ENCODE data around the gene RAB17. TPM values are rescaled to one million over a fixed set of nuclear protein-coding genes. Genes with fewer than 3 reads are reported as not detected.

The RAB17 gene
- total RNA-seq, 2 donors from 2014 or later: 32.5 to 34.7 TPM

GRCh38 chr2:237603049-237603717, 12.6 kb upstream of the RAB17 start:
- intact Hi-C loops (cut with DNase I): no loop called here
- Histone ChIP-seq H3K4me3 (no peak overlapping the region), H3K9me3 (no peaks in the 10 kb centered on the region)

DNA sequence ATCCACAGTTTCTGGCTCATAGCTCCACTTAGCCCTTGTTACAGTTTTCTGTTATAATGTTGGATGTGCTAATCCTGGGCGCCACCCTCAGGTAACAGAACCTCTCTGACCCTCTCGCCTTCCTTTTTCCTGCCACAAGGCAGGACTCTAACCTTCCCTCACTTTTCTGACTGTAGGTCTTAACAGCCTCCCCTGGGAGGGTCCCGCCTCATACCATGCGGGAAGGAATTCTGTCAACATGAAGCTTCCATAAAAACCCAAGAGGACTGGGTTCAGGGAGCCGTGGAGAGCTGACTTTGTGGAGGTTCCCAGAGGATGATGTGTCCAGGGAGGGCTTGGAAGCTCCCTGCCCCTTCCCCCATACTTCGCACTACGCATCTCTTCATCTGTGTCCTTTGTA, 11.9 kb upstream of the RAB17 start:
- Histone ChIP-seq H3K27me3 (no peaks in the 10 kb centered on the region), H3K4me1 (no peaks in the 10 kb centered on the region), H3K36me3 (no peaks in the 10 kb centered on the region), H3K4me3 (no peak overlapping the region), H3K27ac (no peak overlapping the region), H3K9ac (ENCODE audit: low read depth in 2 of 2, low read length in 2 of 2) (no peak overlapping the region), H3K9me3 (no peaks in the 10 kb centered on the region)
- DNase-seq: no peak
- intact Hi-C loops (cut with DNase I): no loop called here
- TF ChIP-seq, protein P1, sequence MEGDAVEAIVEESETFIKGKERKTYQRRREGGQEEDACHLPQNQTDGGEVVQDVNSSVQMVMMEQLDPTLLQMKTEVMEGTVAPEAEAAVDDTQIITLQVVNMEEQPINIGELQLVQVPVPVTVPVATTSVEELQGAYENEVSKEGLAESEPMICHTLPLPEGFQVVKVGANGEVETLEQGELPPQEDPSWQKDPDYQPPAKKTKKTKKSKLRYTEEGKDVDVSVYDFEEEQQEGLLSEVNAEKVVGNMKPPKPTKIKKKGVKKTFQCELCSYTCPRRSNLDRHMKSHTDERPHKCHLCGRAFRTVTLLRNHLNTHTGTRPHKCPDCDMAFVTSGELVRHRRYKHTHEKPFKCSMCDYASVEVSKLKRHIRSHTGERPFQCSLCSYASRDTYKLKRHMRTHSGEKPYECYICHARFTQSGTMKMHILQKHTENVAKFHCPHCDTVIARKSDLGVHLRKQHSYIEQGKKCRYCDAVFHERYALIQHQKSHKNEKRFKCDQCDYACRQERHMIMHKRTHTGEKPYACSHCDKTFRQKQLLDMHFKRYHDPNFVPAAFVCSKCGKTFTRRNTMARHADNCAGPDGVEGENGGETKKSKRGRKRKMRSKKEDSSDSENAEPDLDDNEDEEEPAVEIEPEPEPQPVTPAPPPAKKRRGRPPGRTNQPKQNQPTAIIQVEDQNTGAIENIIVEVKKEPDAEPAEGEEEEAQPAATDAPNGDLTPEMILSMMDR (IDR thresholded peaks at IDR 0.05): no peak

More at GRCh38 chr2:237603049-237603717, 12.6 kb upstream of the RAB17 start:
- Histone ChIP-seq H3K4me1 (no peaks in the 10 kb centered on the region), H3K36me3 (no peaks in the 10 kb centered on the region), H3K9ac (ENCODE audit: low read depth in 2 of 2, low read length in 2 of 2) (no peak overlapping the region), H3K27me3 (no peaks in the 10 kb centered on the region), H3K27ac (no peak overlapping the region)
- DNase-seq: no peak
- TF ChIP-seq, protein P1 (IDR thresholded peaks at IDR 0.05): no peak

DNA sequence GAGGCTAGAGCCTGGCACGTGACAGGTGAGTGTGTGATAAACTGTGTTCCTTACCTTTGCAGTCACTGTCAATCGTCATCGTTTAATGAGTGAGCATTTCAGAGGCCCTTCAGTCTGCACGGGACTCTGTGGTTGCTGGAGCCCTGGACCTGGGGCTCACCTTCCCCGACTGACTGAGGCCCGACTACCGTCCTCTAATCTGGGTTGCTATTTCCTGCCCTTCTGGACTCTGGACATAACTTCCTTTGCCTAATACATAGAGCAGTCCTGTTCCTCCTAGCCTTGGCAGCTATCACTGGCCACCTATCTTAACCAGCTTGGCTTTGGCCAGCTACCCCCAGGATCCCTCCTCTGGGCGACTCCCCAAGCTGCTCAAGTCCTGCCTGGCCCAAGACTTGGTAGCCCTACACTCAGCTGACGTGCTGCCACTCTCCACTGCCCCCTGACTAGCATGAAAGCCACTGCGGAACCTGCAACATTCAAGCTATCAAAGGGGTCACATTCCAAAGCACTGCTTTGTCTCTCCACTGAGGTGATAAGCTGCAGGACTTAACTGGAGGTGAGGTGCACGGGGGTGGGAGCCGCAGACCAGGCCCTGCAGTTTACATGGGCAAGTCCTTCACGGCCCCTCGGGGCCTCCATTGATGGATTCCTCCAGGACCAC, 11.1 kb upstream of the RAB17 start:
- Histone ChIP-seq H3K27ac (no peak overlapping the region), H3K9ac (ENCODE audit: low read depth in 2 of 2, low read length in 2 of 2) (no peak overlapping the region), H3K36me3 (no peaks in the 10 kb centered on the region), H3K9me3 (no peaks in the 10 kb centered on the region), H3K4me3 (no peak overlapping the region), H3K4me1 (no peaks in the 10 kb centered on the region), H3K27me3 (no peaks in the 10 kb centered on the region)
- intact Hi-C loops (cut with DNase I): no loop called here
- TF ChIP-seq, protein P1 (IDR thresholded peaks at IDR 0.05): no peak
- no peak for DNase-seq

- H3K9me3 ChIP-seq: no peaks in the 10 kb centered on the region
- H3K27me3 ChIP-seq: no peaks in the 10 kb centered on the region
- no peak overlapping the region for H3K27ac ChIP-seq
- intact Hi-C loops (cut with DNase I): no loop called here
- no peaks in the 10 kb centered on the region for H3K4me1 ChIP-seq
- TF ChIP-seq, protein P1 (IDR thresholded peaks at IDR 0.05): no peak
- no peak overlapping the region for H3K9ac ChIP-seq (ENCODE audit: low read depth in 2 of 2, low read length in 2 of 2)
- no peaks in the 10 kb centered on the region for H3K36me3 ChIP-seq
- DNase-seq: no peak
- no peak overlapping the region for H3K4me3 ChIP-seq
These were observed 9.8 kb upstream of the RAB17 start for GRCh38 chr2:237600205-237600846.

DNA sequence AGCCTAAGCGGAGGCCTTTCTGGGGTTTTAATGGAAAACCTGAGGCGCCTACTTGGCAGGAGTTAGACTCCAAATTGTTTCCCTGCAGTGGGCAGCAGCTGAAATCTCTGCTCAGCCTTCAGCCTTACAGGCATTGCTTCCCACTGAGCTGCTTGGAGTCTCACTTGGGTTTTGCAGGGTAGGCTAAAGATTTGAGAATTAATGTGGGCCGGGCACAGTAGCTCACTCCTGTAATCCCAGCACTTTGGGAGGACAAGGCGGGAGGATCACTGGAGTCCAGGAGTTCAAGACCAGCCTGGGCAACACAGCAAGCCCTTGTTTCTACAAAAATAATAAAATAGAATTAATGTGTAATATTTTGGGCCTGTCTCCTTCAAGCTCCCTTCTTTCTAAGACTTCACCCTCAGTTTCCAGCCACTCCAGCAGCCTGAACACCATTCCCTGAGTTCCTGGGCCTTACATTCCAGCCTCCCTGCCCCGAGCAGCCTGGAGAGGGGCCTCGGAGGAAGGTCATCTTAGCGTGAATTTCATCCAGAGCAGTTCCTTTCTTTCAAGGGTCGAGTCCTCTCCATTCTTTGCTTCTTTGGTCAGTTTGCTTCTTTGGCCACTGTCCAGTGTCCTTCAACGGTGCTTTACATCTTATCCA, 9.1 kb upstream of the RAB17 start:
- no peaks in the 10 kb centered on the region for H3K4me1 ChIP-seq
- intact Hi-C loops (cut with DNase I): loop anchor here (5.0 kb wide), 1 partner anchor 143 kb away; no protein-coding TSS in a partner anchor
- no peak overlapping the region for H3K27ac ChIP-seq
- no peak overlapping the region for H3K4me3 ChIP-seq
- no peak for DNase-seq
- no peak overlapping the region for H3K9ac ChIP-seq (ENCODE audit: low read depth in 2 of 2, low read length in 2 of 2)
- H3K36me3 ChIP-seq: no peaks in the 10 kb centered on the region
- no peaks in the 10 kb centered on the region for H3K9me3 ChIP-seq
- no peaks in the 10 kb centered on the region for H3K27me3 ChIP-seq
- TF ChIP-seq, protein P1 (IDR thresholded peaks at IDR 0.05): no peak

Data from colonic mucosa (tissue), 4 donors.